Heart left ventricle (tissue), 16 donors: ENCODE results near the gene ARHGAP30. TPM values are rescaled to one million over a fixed set of nuclear protein-coding genes. Genes with fewer than 3 reads are reported as not detected.

ENCODE experiments used
- ATAC-seq, 4 donors: fragments of 200-7000 bp; cut with Tn5 transposase; one replicate each; pipeline ENCODE4 v1.9.1; 2020 to 2022; ENCODE audit warnings: moderate library complexity in 4 of 4, mild to moderate bottlenecking in 3 of 4, moderate number of reproducible peaks in 1 of 4
- DNase-seq, 5 donors: peaks; one replicate each; pipeline ENCODE4 v3.0.0-alpha.2; 2020
- H3K27ac ChIP-seq, 12 donors: fragments of 200-600 bp; sonication (generic) in 4 of 12; one replicate each; pipeline versions ENCODE4 v1.5.0 to v1.8.0; 2016 to 2022; ENCODE audit warnings: mild to moderate bottlenecking in 2 of 12
- H3K27me3 ChIP-seq, 9 donors: fragments of 200-600 bp; sonication (generic) in 2 of 9; one replicate each; pipeline versions ENCODE4 v1.5.1 to v1.8.0; 2016 to 2022; ENCODE audit warnings: mild to moderate bottlenecking in 3 of 9
- H3K36me3 ChIP-seq, 9 donors: fragments of 200-600 bp; sonication (generic) in 2 of 9; one replicate each; pipeline versions ENCODE4 v1.5.0 to v1.8.0; 2018 to 2022; ENCODE audit warnings: mild to moderate bottlenecking in 2 of 9
- H3K4me1 ChIP-seq, 12 donors: fragments of 200-600 bp; sonication (generic) in 4 of 12; one replicate each; pipeline versions ENCODE4 v1.5.0 to v1.8.0; 2016 to 2022; ENCODE audit warnings: mild to moderate bottlenecking in 3 of 12
- H3K4me3 ChIP-seq, 12 donors: fragments of 200-600 bp; sonication (generic) in 4 of 12; one replicate each; pipeline versions ENCODE4 v1.5.0 to v1.8.0; 2017 to 2022; ENCODE audit warnings: mild to moderate bottlenecking in 9 of 12, moderate library complexity in 4 of 12
- H3K9me3 ChIP-seq, 12 donors: fragments of 200-600 bp; sonication (generic) in 4 of 12; one replicate each; pipeline versions ENCODE4 v1.5.0 to v1.8.0; 2016 to 2022; ENCODE audit warnings: mild to moderate bottlenecking in 1 of 12
- CTCF ChIP-seq, 12 donors: fragments of 200-600 bp; sonication (generic) in 4 of 12; IDR thresholded peaks; one replicate each; pipeline versions ENCODE4 v1.5.0 to v1.8.0; 2018 to 2022; ENCODE audit warnings: antibody characterized with exemption in 12 of 12, mild to moderate bottlenecking in 5 of 12
- POLR2A ChIP-seq, 2 donors: fragments of 450-650 bp; IDR thresholded peaks; one replicate each; pipeline ENCODE4 v1.6.1; 2017; ENCODE audit warnings: antibody characterized with exemption in 2 of 2, mild to moderate bottlenecking in 2 of 2, moderate library complexity in 2 of 2
- WGBS, 4 donors: extraction: QIAGEN DNeasy Blood & Tissue Kit in 2 of 4; methylation state at CpG; one replicate each; pipeline versions ENCODE4 v1.1.5 to v1.1.7; 2013 to 2018; 5-methylcytosine and 5-hydroxymethylcytosine counted together
- intact Hi-C, 10 donors: fragments of 100-400 bp; cut with DNase I; formaldehyde crosslinking; loops; one replicate each; pipeline versions ENCODE4 v1.11.1 to v1.14.2; 2022
- polyA plus RNA-seq, 2 donors: library from polyadenylated mRNA; stranded (reverse); fragments of 200-250 nt; gene quantifications; one replicate each; pipeline ENCODE4 v1.2.3, GENCODE V29; 2013
- total RNA-seq, 9 donors: library from RNA; depleted of rRNA in 2 of 9; stranded (reverse); fragments of >200 nt in 2 of 9; fragmentation: NEBNext Ultra II Directional in 3 of 9; extraction: Animal tissue kit (Norgen Biotek cat#: 25700) in 3 of 9; gene quantifications; one replicate each; pipeline versions ENCODE4 v1.1.0 to v1.2.4, GENCODE V29; 2016 to 2023
- donor health status: ischemic (EF 13 %, LVEDD 7.1; RV severe dilation, severe dysfunction).
- donor health status: healthy with polysubstance abuse.
- donor health status: DM: no; HTN: yes; CAD: no.
- donor health status: DM: no; HTN: no; CAD: no.
- donor health status: ischemic (EF 25% LVEDD 6.9; RV normal size, moderate dysfunction).
- donor health status: ischemic (EF 25% LVEDD 5.7; RV mildly dilated, moderate dysfunction).
- donor health status: healthy.
- donor health status: DM: yes; HTN: yes; CAD: no.
- donor health status: ischemic (EF 35%, LVEDD 5.7; RV mildly dilated, moderate dysfunction).
- donor health status: nonischemic (EF 11% LVEDD 7.7; RV severe dilation, severe dysfunction).
- donor health status: DM: yes; HTN: yes; CAD: no.
- donor health status: PGD.
- donor health status: ischemic (EF 29% LVEDD 5.4; RV normal size, mild dysfunction).
- donor health status: nonischemic (EF 23%, LVEDD 6.1; RV moderate dilation, normal function).

Gene ARHGAP30
- total and polyA plus RNA-seq, 11 donors: 1.3 to 32.2 (median 2.1) TPM

DNA sequence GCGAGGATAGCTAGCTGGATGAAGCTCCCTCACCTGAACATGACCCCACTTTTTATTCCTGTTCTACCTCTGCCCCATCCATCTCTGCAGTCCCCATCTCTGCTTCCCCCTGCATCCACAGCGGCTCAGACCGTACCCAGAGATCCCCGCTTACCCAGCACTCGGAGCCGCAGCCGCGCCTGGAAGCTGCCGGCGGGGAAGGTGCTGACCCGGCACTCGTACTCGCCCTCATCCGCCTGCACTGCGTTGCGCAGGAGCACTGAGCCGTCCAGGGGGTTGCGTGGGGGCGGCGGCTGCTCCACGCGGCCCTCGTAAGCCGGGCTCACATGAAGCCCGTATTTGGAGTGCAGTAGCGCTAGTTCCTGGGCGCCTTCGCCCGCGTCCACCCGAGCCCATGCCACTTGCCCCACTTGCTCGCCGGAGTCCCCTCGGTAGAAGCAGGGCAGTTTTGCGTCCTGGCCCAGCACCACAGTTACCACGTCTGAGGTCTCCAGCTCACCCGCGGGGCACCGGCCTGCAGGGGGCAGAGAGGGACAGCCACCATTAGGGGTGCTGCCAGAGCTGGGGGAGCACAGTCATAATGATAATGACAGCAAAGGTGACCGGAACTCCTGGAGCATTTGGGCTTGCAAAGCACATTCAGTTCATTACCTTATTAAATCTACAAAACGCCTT lies 9.9 kb upstream of the ARHGAP30 start:
- no peak for ATAC-seq
- intact Hi-C loops: no loop called here

GRCh38 chr1:161077426-161077825 lies 7.7 kb upstream of the ARHGAP30 start:
- ATAC-seq: no peak
- TF ChIP-seq CTCF (IDR thresholded peaks at IDR 0.05): no peak
- TF ChIP-seq POLR2A (IDR thresholded peaks at IDR 0.05): no peak
- H3K36me3 ChIP-seq: no peaks in the 10 kb centered on the region
- 64 to 81% (median 79%) methylated on average over 6 to 9 of the region's 9 CpGs for WGBS, 4 donors
- intact Hi-C loops: no loop called here
- no peak overlapping the region for H3K27ac ChIP-seq
- peaks cover 0 to 5% (median 0%) of the 10 kb centered on the region in 9 donors for H3K27me3 ChIP-seq
- DNase-seq: no peak
- H3K9me3 ChIP-seq: no peaks in the 10 kb centered on the region
- H3K4me1 ChIP-seq: peaks cover 0 to 3% (median 0%) of the 10 kb centered on the region in 12 donors
- no peak overlapping the region for H3K4me3 ChIP-seq

More for the DNA sequence above, 9.9 kb upstream of the ARHGAP30 start:
- Histone ChIP-seq H3K9me3 (no peaks in the 10 kb centered on the region), H3K27ac (no peak overlapping the region), H3K36me3 (no peaks in the 10 kb centered on the region), H3K4me1 (peaks cover 0 to 16% (median 0%) of the 10 kb centered on the region in 12 donors), H3K4me3 (no peak overlapping the region), H3K27me3 (peaks cover 0 to 5% (median 0%) of the 10 kb centered on the region in 9 donors)
- no peak for DNase-seq
- 51 to 65% (median 52%) methylated on average over 38 to 41 of the region's 41 CpGs for WGBS, 4 donors
- no peak for TF ChIP-seq CTCF (IDR thresholded peaks at IDR 0.05)
- no peak for TF ChIP-seq POLR2A (IDR thresholded peaks at IDR 0.05)

DNA sequence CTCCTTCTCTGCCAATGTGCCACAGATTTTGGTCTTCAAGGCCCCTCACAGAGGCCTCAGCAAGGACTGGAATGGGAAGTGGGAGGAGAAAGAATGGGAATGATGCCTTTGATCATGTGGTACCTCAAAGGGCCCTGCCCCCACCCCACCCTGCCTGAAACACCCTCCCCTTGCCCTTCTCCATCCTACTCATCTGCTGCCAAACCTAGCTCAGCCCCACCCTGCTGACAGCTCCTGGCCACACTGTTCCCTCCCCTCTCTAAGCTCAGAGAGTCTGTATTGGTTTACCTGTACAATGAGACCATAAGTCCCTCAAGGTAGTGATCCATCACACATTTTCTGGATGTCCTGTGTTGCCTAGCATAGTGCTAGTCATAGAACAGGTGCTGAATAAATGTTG lies 6.7 kb upstream of the ARHGAP30 start:
- intact Hi-C loops: no loop called here
- no peaks in the 10 kb centered on the region for H3K36me3 ChIP-seq
- no peak for DNase-seq

More for the DNA sequence above, 6.7 kb upstream of the ARHGAP30 start:
- Histone ChIP-seq H3K4me1 (peaks cover 0 to 4% (median 0%) of the 10 kb centered on the region in 12 donors), H3K9me3 (no peaks in the 10 kb centered on the region), H3K27me3 (peaks cover 0 to 5% (median 0%) of the 10 kb centered on the region in 9 donors), H3K27ac (no peak overlapping the region), H3K4me3 (no peak overlapping the region)
- no peak for ATAC-seq
- TF ChIP-seq POLR2A (IDR thresholded peaks at IDR 0.05) (no peak), CTCF (IDR thresholded peaks at IDR 0.05) (no peak)
